ENCODE measurements around the gene ACTR8. TPM values are rescaled to one million over a fixed set of nuclear protein-coding genes. Genes with fewer than 3 reads are reported as not detected.
A peak's percentile ranks its signal among the peaks of the same experiment; 100 is the strongest.
"Not testable (repeated sequence)": the region's sequence is repeated elsewhere in the genome, so short reads cannot be mapped to it uniquely, and the experiment has no call there.

The ACTR8 gene
- total RNA-seq, result 10 to 100 TPM; 20.6 to 54.5 TPM

DNA sequence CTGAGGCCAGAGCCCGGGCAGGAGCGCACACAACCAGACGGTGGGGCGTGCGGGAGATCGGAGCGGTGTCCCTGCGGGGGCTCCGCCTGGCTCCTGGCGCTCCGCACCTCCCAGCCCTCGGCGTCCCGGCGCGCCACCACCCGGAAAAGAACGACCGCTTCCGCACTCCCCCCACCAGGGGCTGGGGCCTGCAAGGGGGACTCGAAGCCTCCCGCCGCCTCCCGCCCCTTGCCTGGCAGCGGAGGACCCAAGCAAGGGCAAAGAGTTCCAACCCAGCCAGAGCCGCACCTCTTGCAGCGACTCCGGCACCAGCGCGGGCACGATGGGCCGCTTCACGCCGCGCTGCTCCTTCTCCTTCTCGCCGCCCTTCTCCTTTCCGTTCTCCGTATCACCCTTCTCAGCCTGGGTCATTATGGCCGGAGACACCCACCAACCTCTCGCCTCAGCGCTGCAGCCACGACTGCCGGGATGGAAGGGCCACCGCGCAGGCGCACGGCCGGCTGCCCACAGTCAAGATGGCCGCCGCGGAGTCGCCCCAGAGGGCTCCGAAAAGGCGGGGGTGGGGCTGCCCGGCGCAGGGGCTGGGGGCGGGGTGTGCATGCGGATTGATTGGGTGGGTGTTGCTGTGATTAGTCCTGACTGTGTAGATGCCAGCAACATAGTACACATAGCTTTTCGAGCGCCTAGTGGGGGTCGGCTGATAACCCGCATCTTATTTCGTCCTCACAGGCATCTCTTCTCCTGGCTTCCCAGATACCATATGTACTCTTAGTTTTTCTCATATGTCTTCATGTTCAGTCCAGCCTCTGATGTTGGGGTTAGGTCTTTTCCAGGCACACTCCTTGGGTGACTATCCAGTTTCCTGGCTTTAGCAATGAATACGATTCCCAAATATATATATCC lies at the start of gene ACTR8:
TSS of gene ACTR8 (minus strand) at position 462 of the 903 bp plus-strand sequence. CDS start at position 411, 51 bp downstream.
- peak; percentile 80 for DNase-seq (ENCODE audit: low spot score)
- Histone ChIP-seq H3K36me3 (peaks cover 4 to 6% of the 10 kb centered on the region in 2 donors), H3K4me3 (peak within 1 kb of the TSS; percentile 73 to 83), H3K27ac (peak within 1 kb of the TSS; percentile 83 to 85), H3K4me1 (replicated peaks) (peaks cover 6% of the 10 kb centered on the region), H3K9me3 (no peaks in the 10 kb centered on the region), H3K27me3 (replicated peaks; ENCODE audit: insufficient read depth) (no peaks in the 10 kb centered on the region)
- 1% methylated on average over 63 of the region's 65 CpGs for WGBS
- TF ChIP-seq CTCF (IDR thresholded peaks at IDR 0.05), result peak in 1 of 4 experiments; percentile 44
- TF ChIP-seq POLR2AphosphoS5 (IDR thresholded peaks at IDR 0.05), result peak; percentile 86
- TF ChIP-seq POLR2A (IDR thresholded peaks at IDR 0.05), result peak; percentile 66
- intact Hi-C loops (cut with DNase I), result no loop called here

GRCh38 chr3:53927208-53927872 lies 45.4 kb upstream of the ACTR8 start:
- H3K4me1 ChIP-seq (replicated peaks); H3K27me3 ChIP-seq (replicated peaks; ENCODE audit: insufficient read depth); H3K9me3 ChIP-seq; intact Hi-C loops (cut with DNase I); H3K27ac ChIP-seq; DNase-seq (ENCODE audit: low spot score); H3K36me3 ChIP-seq; H3K4me3 ChIP-seq: not testable (repeated sequence)
- 81% methylated on average over 27 of the region's 30 CpGs for WGBS

DNA sequence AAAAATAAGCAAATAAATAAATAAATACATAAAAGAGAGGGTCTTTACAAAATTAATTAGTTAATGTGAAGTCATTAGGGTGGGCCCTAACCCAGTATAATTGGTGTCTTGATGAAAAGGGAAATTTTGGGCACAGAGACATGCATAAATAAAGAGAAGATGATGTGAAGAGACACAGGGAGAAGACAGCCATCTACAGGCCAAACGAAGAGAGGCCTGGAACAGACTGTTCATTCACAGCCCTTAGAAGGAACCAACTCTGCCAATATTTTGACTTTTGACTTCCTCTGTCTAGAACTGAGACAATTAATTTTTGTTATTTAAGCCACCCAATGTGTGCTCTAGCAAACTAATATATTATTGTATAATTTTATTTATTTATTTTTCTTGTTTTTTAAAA lies 39.3 kb upstream of the ACTR8 start:
- intact Hi-C loops (cut with DNase I), result no loop called here
- TF ChIP-seq POLR2AphosphoS5 (IDR thresholded peaks at IDR 0.05) (no peak), CTCF (IDR thresholded peaks at IDR 0.05) (peak in 1 of 4 experiments; percentile 20)
- no peaks in the 10 kb centered on the region for H3K36me3 ChIP-seq
- no peak overlapping the region for H3K27ac ChIP-seq
- no peak overlapping the region for H3K4me3 ChIP-seq
- no peaks in the 10 kb centered on the region for H3K27me3 ChIP-seq (replicated peaks; ENCODE audit: insufficient read depth)
- no peak for DNase-seq (ENCODE audit: low spot score)
- no peaks in the 10 kb centered on the region for H3K4me1 ChIP-seq (replicated peaks)
- H3K9me3 ChIP-seq, result no peaks in the 10 kb centered on the region
- WGBS, result 65% methylated on average over 1 of the region's 1 CpG

DNA sequence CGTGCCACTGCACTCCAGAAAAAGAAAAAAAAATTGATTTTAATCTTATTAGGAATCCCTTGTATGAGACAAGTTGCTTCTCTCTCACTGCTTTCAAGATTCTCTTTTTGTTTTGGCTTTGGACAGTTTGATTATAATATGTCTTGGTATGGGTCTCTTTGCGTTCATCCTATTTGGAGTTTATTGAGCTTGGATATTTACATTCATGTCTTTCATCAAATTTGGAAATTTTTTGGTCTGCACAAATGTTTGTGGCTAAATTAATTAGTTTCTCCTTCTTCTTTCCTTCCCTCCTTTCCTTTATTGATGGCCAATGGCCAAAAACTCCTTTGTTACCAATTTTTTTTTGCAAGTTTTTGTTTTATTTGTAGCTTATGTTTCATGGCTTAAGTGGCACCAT lies 37.8 kb upstream of the ACTR8 start:
- no peak for DNase-seq (ENCODE audit: low spot score)
- 97% methylated on average over 2 of the region's 2 CpGs for WGBS
- Histone ChIP-seq H3K36me3 (no peaks in the 10 kb centered on the region), H3K27me3 (replicated peaks; ENCODE audit: insufficient read depth) (no peaks in the 10 kb centered on the region), H3K4me3 (no peak overlapping the region), H3K27ac (no peak overlapping the region), H3K4me1 (replicated peaks) (no peaks in the 10 kb centered on the region), H3K9me3 (no peaks in the 10 kb centered on the region)
- intact Hi-C loops (cut with DNase I), result no loop called here
- TF ChIP-seq POLR2AphosphoS5 (IDR thresholded peaks at IDR 0.05), result no peak
- no peak for TF ChIP-seq POLR2A (IDR thresholded peaks at IDR 0.05)
- no peak for TF ChIP-seq CTCF (IDR thresholded peaks at IDR 0.05)

- intact Hi-C loops (cut with DNase I), result no loop called here
- H3K36me3 ChIP-seq, result no peaks in the 10 kb centered on the region
- TF ChIP-seq CTCF (IDR thresholded peaks at IDR 0.05) (no peak), POLR2AphosphoS5 (IDR thresholded peaks at IDR 0.05) (no peak), POLR2A (IDR thresholded peaks at IDR 0.05) (no peak)
- 92% methylated on average over 8 of the region's 8 CpGs for WGBS
- DNase-seq (ENCODE audit: low spot score), result no peak
- no peak overlapping the region for H3K27ac ChIP-seq
- H3K4me3 ChIP-seq, result no peak overlapping the region
- H3K27me3 ChIP-seq (replicated peaks; ENCODE audit: insufficient read depth), result no peaks in the 10 kb centered on the region
- H3K4me1 ChIP-seq (replicated peaks), result no peaks in the 10 kb centered on the region
- H3K9me3 ChIP-seq, result no peaks in the 10 kb centered on the region
Measured at GRCh38 chr3:53913401-53913800, 31.4 kb upstream of the ACTR8 start.

All from prostate gland (tissue), 2 donors.